Ovary (tissue), 3 donors: ENCODE data around the gene RAD50.

ENCODE experiments used
- CTCF ChIP-seq, 3 donors: fragments of 450-650 bp in 2 of 3; fragments of 200-600 bp in 1 of 3; IDR thresholded peaks; one replicate each; pipeline versions ENCODE4 v1.5.1 to v1.8.0; 2016 to 2022; ENCODE audit warnings: antibody characterized with exemption in 3 of 3, mild to moderate bottlenecking in 1 of 3
- EP300 ChIP-seq: sonication (generic); formaldehyde crosslinking; IDR thresholded peaks from one replicate; pipeline ENCODE4 v1.6.1; 2017; ENCODE audit warnings: antibody characterized with exemption
- POLR2A ChIP-seq: fragments of 450-650 bp; IDR thresholded peaks from one replicate; pipeline ENCODE4 v1.6.1; 2017; ENCODE audit warnings: antibody characterized with exemption, mild to moderate bottlenecking, moderate library complexity
- donor health status: DM: no; HTN: no; CAD: no.

GRCh38 chr5:132589467-132589866 lies 32.7 kb downstream of the RAD50 start:
- TF ChIP-seq POLR2A (no peak), CTCF (IDR thresholded peaks at IDR 0.05) (no peak), EP300 (no peak)
